OCI-LY7 (cell line): ENCODE data around the gene PSME3IP1.

ENCODE experiments used
- CTCF ChIP-seq: fragments of 200-600 bp; sonication (generic); conservative IDR thresholded peaks from 2 replicates; pipeline ENCODE4 v1.5.1; 2014; ENCODE audit warnings: mild to moderate bottlenecking, antibody characterized with exemption, low read length, moderate library complexity, mixed read lengths
- EZH2phosphoT487 ChIP-seq: fragments of 200-600 bp; sonication (generic); IDR thresholded peaks from 2 replicates; pipeline ENCODE4 v1.6.1; 2018; ENCODE audit warnings: low read depth, borderline replicate concordance, mild to moderate bottlenecking, mixed run types, antibody characterized with exemption, low read length, moderate library complexity, mixed read lengths

- no peak for TF ChIP-seq EZH2phosphoT487
- TF ChIP-seq CTCF: no peak
Observed at GRCh38 chr16:57104706-57105105, 81.1 kb downstream of the PSME3IP1 start.
